GM23338 (cell line): Measurements from ENCODE around the gene BRCC3. TPM values are rescaled to one million over a fixed set of nuclear protein-coding genes. Genes with fewer than 3 reads are reported as not detected.

Experiments
- ATAC-seq: fragments of 200-7000 bp; cut with Tn5 transposase; 3 replicates; pipeline ENCODE4 v1.9.1; 2020
- DNase-seq: peaks from one replicate; pipeline ENCODE4 v3.0.0-alpha.2; 2015; ENCODE audit warnings: low spot score
- H2AFZ ChIP-seq: fragments of 200-600 bp; sonication (generic); 2 replicates; pipeline ENCODE4 v1.8.0; 2016; ENCODE audit warnings: antibody characterized with exemption, mild to moderate bottlenecking, moderate library complexity
- H3F3A ChIP-seq: fragments of 200-600 bp; sonication (generic); replicated peaks from 2 replicates; pipeline ENCODE4 v1.8.0; 2017; ENCODE audit warnings: antibody characterized with exemption, mixed run types, low read depth
- H3K27ac ChIP-seq: fragments of 200-600 bp; sonication (generic); 2 replicates; pipeline ENCODE4 v1.6.1; 2016; ENCODE audit warnings: low read depth
- H3K27me3 ChIP-seq: fragments of 200-600 bp; sonication (generic); 2 replicates; pipeline ENCODE4 v1.8.0; 2016; ENCODE audit warnings: mild to moderate bottlenecking, mixed run types, moderate library complexity; ENCODE audit not compliant: insufficient read depth
- H3K36me3 ChIP-seq: fragments of 200-600 bp; sonication (generic); 2 replicates; pipeline ENCODE4 v1.8.0; 2016; ENCODE audit warnings: mild to moderate bottlenecking; ENCODE audit not compliant: insufficient read depth
- H3K4me1 ChIP-seq: fragments of 200-600 bp; sonication (generic); 2 replicates; pipeline ENCODE4 v1.8.0; 2016; ENCODE audit warnings: mild to moderate bottlenecking, moderate library complexity; ENCODE audit not compliant: insufficient read depth
- H3K4me2 ChIP-seq: fragments of 200-600 bp; sonication (generic); 2 replicates; pipeline ENCODE4 v1.7.1; 2017; ENCODE audit warnings: mixed run types
- H3K4me3 ChIP-seq: fragments of 200-600 bp; sonication (generic); 2 replicates; pipeline ENCODE4 v1.6.1; 2016; ENCODE audit warnings: mixed run types
- H3K79me2 ChIP-seq: fragments of 200-600 bp; sonication (generic); replicated peaks from 2 replicates; pipeline ENCODE4 v1.8.0; 2017; ENCODE audit warnings: mild to moderate bottlenecking; ENCODE audit not compliant: insufficient read depth
- H3K9me2 ChIP-seq: fragments of 200-600 bp; sonication (generic); 2 replicates; pipeline ENCODE4 v1.8.0; 2017; ENCODE audit not compliant: insufficient read depth
- H4K20me1 ChIP-seq: fragments of 200-600 bp; sonication (generic); replicated peaks from 2 replicates; pipeline ENCODE4 v1.8.0; 2017; ENCODE audit warnings: mild to moderate bottlenecking; ENCODE audit not compliant: insufficient read depth
- H3K27ac Mint-ChIP-seq: 2 replicates; pipeline ENCODE4 v1.8.0; 2020; ENCODE audit warnings: inconsistent platforms, mild to moderate bottlenecking, moderate library complexity, mixed read lengths
- H3K27me3 Mint-ChIP-seq: 3 replicates; pipeline ENCODE4 v1.8.0; 2022; ENCODE audit warnings: low read depth, mild to moderate bottlenecking, moderate library complexity, mixed read lengths, inconsistent platforms; ENCODE audit not compliant: insufficient read depth, poor library complexity
- H3K36me3 Mint-ChIP-seq: 3 replicates; pipeline ENCODE4 v1.8.0; 2021; ENCODE audit warnings: low read depth, mild to moderate bottlenecking, inconsistent platforms, moderate library complexity, mixed read lengths
- H3K4me1 Mint-ChIP-seq: 3 replicates; pipeline ENCODE4 v1.8.0; 2020; ENCODE audit warnings: mild to moderate bottlenecking, inconsistent platforms, mixed read lengths
- H3K4me3 Mint-ChIP-seq: 3 replicates; pipeline ENCODE4 v1.8.0; 2021; ENCODE audit warnings: moderate library complexity, mild to moderate bottlenecking, inconsistent platforms, mixed read lengths
- H3K9me3 Mint-ChIP-seq: 3 replicates; pipeline ENCODE4 v1.8.0; 2020; ENCODE audit warnings: moderate library complexity, mild to moderate bottlenecking, inconsistent platforms, mixed read lengths
- CTCF ChIP-seq, 2 experiments: fragments of 200-600 bp in 1 of 2; sonication (generic) in 1 of 2; conservative IDR thresholded peaks; 2 replicates each; pipeline versions ENCODE4 v1.5.1 to v1.6.1; 2016 to 2017; ENCODE audit warnings: antibody characterized with exemption in 2 of 2, low read depth in 2 of 2, mild to moderate bottlenecking in 2 of 2, moderate library complexity in 1 of 2
- EZH2phosphoT487 ChIP-seq: fragments of 200-600 bp; sonication (generic); IDR thresholded peaks from one replicate; pipeline ENCODE4 v1.8.1; 2018; ENCODE audit warnings: antibody characterized with exemption; ENCODE audit not compliant: unreplicated experiment
- JUNB ChIP-seq: IDR thresholded peaks from one replicate; pipeline ENCODE4 v1.6.1; 2016; ENCODE audit warnings: antibody characterized with exemption; ENCODE audit not compliant: unreplicated experiment
- NANOG ChIP-seq: IDR thresholded peaks from 2 replicates; pipeline ENCODE4 v1.6.1; 2016; ENCODE audit warnings: antibody characterized with exemption, borderline replicate concordance
- STAT1 ChIP-seq: IDR thresholded peaks from one replicate; pipeline ENCODE4 v1.6.1; 2016; ENCODE audit warnings: antibody characterized with exemption; ENCODE audit not compliant: unreplicated experiment
- polyA plus RNA-seq: library from polyadenylated mRNA; unstranded; fragments of >200 nt; fragmentation: Nextera tagmentation; extraction: Ambion mirVana; gene quantifications from 2 replicates; pipeline ENCODE4 v1.2.1, GENCODE V29; 2016
- total RNA-seq: library from RNA; depleted of rRNA; stranded (reverse); fragments of >200 nt; shearing (Covaris generic); gene quantifications from 2 replicates; pipeline ENCODE4 v1.2.3, GENCODE V29; 2014
- TF ChIP-seq, protein P1 (sequence below): fragments of 250-450 bp; sonication (Bioruptor Pico); IDR thresholded peaks from 2 replicates; pipeline ENCODE4 v1.5.0; 2020; ENCODE audit warnings: mild to moderate bottlenecking, moderate library complexity
- TF ChIP-seq, protein P2 (sequence below): IDR thresholded peaks from 2 replicates; pipeline ENCODE4 v1.6.1; 2016; ENCODE audit warnings: antibody characterized with exemption

The BRCC3 gene
- total and polyA plus RNA-seq, 2 experiments from 2014 or later = 18.4 to 26.7 TPM

DNA sequence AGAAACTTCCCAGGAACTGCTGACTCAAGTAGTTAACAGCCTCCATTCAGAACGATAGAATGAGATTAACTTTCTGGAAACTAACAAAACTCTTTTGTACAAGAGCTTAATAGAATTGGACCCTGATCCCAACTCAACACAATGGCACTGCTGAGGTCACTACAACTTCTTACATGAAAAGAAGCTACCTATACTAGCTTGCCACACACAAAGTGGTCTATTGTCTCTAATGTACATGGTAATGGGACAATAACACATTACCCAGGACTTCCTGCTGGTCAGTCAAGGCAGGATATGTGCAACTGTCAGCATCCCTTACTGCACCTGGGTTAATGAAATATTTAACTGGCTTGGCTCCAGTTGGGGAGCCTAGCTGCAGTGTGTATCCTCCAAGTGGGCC lies 56.2 kb downstream of the BRCC3 start (continued):
- TF ChIP-seq, protein P1, sequence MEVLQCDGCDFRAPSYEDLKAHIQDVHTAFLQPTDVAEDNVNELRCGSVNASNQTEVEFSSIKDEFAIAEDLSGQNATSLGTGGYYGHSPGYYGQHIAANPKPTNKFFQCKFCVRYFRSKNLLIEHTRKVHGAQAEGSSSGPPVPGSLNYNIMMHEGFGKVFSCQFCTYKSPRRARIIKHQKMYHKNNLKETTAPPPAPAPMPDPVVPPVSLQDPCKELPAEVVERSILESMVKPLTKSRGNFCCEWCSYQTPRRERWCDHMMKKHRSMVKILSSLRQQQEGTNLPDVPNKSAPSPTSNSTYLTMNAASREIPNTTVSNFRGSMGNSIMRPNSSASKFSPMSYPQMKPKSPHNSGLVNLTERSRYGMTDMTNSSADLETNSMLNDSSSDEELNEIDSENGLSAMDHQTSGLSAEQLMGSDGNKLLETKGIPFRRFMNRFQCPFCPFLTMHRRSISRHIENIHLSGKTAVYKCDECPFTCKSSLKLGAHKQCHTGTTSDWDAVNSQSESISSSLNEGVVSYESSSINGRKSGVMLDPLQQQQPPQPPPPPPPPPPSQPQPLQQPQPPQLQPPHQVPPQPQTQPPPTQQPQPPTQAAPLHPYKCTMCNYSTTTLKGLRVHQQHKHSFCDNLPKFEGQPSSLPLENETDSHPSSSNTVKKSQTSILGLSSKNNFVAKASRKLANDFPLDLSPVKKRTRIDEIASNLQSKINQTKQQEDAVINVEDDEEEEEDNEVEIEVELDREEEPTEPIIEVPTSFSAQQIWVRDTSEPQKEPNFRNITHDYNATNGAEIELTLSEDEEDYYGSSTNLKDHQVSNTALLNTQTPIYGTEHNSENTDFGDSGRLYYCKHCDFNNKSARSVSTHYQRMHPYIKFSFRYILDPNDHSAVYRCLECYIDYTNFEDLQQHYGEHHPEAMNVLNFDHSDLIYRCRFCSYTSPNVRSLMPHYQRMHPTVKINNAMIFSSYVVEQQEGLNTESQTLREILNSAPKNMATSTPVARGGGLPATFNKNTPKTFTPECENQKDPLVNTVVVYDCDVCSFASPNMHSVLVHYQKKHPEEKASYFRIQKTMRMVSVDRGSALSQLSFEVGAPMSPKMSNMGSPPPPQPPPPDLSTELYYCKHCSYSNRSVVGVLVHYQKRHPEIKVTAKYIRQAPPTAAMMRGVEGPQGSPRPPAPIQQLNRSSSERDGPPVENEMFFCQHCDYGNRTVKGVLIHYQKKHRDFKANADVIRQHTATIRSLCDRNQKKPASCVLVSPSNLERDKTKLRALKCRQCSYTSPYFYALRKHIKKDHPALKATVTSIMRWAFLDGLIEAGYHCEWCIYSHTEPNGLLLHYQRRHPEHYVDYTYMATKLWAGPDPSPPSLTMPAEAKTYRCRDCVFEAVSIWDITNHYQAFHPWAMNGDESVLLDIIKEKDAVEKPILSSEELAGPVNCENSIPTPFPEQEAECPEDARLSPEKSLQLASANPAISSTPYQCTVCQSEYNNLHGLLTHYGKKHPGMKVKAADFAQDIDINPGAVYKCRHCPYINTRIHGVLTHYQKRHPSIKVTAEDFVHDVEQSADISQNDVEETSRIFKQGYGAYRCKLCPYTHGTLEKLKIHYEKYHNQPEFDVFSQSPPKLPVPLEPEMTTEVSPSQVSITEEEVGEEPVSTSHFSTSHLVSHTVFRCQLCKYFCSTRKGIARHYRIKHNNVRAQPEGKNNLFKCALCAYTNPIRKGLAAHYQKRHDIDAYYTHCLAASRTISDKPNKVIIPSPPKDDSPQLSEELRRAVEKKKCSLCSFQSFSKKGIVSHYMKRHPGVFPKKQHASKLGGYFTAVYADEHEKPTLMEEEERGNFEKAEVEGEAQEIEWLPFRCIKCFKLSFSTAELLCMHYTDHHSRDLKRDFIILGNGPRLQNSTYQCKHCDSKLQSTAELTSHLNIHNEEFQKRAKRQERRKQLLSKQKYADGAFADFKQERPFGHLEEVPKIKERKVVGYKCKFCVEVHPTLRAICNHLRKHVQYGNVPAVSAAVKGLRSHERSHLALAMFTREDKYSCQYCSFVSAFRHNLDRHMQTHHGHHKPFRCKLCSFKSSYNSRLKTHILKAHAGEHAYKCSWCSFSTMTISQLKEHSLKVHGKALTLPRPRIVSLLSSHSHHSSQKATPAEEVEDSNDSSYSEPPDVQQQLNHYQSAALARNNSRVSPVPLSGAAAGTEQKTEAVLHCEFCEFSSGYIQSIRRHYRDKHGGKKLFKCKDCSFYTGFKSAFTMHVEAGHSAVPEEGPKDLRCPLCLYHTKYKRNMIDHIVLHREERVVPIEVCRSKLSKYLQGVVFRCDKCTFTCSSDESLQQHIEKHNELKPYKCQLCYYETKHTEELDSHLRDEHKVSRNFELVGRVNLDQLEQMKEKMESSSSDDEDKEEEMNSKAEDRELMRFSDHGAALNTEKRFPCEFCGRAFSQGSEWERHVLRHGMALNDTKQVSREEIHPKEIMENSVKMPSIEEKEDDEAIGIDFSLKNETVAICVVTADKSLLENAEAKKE (CRISPR knock-in tag) = no peak
- TF ChIP-seq EZH2phosphoT487 = no peak

DNA sequence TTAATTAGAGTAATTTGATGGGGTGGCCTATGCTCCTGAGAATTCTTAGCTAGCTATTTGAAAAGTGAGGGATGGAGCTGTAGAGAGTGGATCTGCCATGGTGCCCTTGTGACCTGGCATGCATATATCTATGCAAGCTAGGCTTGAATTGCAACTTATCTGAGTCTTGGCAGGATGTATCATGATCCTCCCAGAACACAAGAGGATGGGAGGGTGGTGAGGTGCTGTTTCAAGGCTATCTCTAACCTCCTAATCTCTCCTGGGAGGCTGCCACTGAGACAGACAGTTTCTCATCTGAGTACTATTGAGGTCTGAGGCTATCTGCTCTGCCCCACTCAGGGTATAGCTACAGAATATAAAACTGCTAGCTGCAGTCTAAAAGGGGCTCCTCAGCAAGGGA lies 56.6 kb downstream of the BRCC3 start:
- Histone ChIP-seq H3K4me1 (no peaks in the 10 kb centered on the region), H3K27ac (no peak overlapping the region), H2AFZ (no peak overlapping the region), H3K4me3 (no peak overlapping the region), H3K27me3 (no peaks in the 10 kb centered on the region), H3K36me3 (no peaks in the 10 kb centered on the region), H3K79me2 (no peaks in the 10 kb centered on the region), H3F3A (no peaks in the 10 kb centered on the region), H4K20me1 (no peaks in the 10 kb centered on the region), H3K9me2 (no peaks in the 10 kb centered on the region), H3K4me2 (no peak overlapping the region)
- peaks cover 6% of the 10 kb centered on the region for H3K27me3 Mint-ChIP-seq
- no peak overlapping the region for H3K4me3 Mint-ChIP-seq
- H3K36me3 Mint-ChIP-seq = peaks cover 15% of the 10 kb centered on the region; the same call in 2 of the 3 replicates
- ATAC-seq (no peak), DNase-seq (no peak)
- H3K9me3 Mint-ChIP-seq = peaks cover 9% of the 10 kb centered on the region; the same call in 2 of the 3 replicates
- no peaks in the 10 kb centered on the region for H3K4me1 Mint-ChIP-seq
- H3K27ac Mint-ChIP-seq = no peak overlapping the region
- TF ChIP-seq JUNB (no peak), STAT1 (no peak), NANOG (no peak), CTCF (conservative IDR thresholded peaks at IDR 0.05; ENCODE audit: low read depth in 2 of 2) (no peak)
- TF ChIP-seq, protein P2, sequence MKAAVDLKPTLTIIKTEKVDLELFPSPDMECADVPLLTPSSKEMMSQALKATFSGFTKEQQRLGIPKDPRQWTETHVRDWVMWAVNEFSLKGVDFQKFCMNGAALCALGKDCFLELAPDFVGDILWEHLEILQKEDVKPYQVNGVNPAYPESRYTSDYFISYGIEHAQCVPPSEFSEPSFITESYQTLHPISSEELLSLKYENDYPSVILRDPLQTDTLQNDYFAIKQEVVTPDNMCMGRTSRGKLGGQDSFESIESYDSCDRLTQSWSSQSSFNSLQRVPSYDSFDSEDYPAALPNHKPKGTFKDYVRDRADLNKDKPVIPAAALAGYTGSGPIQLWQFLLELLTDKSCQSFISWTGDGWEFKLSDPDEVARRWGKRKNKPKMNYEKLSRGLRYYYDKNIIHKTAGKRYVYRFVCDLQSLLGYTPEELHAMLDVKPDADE = no peak
- TF ChIP-seq, protein P1 (CRISPR knock-in tag) = no peak
